COLO829 (cell line): ENCODE data around the gene TAOK1.

Experiments
- DNase-seq: peaks from one replicate; pipeline ENCODE4 v3.0.0; 2012; ENCODE audit warnings: low spot score

Gene TAOK1

DNA sequence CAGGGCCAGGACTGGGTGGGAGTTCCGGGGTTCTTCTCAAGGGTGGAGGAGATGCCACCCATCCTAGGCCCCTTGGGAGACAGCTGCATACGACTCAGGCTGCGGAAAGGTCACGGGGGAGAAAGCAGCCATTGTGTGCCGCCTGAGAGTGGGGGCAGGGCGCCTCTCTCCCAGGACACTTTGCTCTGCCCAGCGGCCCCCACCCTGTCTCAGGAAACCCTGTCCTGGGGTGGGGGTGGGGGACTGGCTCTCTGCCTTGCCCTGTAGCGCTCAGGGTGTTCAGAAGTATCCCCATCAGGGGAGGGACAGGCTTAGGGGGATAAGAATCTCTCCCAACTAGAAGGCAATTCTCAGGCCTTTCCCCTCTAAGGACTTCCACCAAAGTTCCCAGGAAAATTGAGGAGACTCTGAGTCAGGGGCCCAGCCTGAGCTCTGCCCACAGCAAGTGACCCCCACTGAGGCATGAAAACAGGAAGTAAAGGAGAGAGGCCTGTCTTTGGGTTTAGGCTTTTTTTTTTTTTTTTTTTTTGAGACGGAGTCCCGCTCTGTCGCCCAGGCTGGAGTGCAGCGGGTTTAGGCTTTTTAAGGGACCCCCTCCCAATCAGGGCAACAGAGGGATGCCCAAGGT lies 194.4 kb downstream of the TAOK1 start:
- peak; percentile 78 for DNase-seq

DNA sequence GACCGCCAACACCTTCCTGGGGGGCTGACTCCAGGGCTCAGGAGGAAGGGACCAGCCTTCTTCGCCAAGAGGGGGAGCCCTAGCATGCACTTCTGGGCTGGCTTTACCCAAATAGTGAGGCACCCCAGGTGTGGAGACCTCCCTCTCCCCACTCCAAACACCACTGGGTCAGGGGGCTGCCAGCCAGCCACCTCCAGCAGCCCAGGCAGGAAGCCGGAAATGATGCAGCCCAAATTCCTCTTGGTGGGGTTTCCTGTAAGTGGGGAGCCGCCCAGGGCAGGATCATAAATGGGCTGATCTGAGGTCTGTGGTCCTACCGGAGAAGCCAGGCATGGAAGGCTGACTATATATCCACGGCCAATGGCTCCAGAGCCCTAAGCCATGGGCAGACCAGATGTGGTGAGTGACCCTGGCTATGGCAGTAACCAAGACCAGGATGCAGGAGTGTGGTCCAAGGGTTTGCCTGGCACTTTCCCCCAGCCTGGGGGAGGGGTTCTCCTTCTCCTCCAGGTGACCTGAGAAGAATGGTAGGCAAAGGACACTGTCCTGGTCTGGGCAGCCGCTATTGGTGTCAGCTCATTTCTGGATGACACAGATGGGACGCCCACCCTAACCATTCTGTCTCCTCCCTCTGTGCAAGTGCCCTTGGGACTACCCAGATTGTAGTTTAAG lies 195.1 kb downstream of the TAOK1 start:
- no peak for DNase-seq

DNA sequence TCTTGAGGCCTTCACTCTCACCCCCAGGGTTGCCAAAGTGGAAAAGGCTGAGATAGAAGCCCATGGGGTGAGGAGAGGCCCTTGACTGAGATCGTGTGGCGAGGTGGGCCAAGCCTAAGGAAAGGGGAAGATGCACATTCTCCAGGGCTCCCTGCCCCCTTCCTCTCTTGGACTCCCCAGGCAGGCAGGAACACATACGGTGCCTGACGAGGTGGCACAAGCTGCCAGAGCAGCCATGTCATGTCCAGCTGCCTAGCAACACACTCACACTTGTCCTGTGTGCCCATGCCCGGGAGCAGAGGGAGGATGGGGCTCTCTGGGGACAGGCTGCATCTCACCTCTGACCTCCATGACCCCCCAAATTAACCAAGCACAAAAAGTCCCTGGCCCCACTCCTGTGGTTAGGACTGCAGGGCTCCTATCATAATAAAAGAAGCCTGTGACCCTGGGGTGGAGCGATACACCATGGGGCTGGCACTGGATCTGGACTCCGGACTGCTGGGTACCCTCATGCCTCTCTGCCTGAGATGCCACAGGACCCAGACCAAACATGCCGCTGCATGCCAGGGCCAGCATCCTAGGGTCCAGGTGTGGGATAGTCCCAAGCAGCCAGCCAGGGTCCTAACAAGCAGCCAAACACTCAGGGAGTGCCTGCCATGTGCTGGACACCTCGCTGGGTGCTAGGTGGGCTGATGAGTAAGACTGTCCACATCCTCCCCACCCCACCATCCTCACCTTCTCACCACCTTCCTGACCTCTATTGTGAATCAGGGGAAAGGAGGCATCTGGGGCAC lies 196.7 kb downstream of the TAOK1 start:
- DNase-seq = no peak

DNA sequence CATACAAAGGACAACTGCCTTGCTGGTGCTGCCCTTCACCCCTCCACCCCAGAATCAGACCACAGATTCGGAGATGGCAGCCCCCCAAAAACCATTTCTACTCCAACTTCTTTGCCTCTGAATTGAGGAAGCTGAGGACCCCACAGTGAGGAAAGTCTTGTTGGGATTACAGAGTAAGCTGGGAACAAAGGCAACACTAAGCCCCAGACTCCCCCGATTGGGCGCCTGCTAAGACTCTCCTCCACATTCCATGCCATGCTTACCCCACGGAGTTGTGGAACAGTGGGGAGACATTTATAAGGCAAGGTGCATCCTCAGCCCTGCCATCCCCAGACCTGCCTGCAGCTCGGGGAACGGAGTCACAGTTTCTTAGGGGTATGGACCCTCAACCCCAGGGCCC lies 197.4 kb downstream of the TAOK1 start:
- DNase-seq = no peak

DNA sequence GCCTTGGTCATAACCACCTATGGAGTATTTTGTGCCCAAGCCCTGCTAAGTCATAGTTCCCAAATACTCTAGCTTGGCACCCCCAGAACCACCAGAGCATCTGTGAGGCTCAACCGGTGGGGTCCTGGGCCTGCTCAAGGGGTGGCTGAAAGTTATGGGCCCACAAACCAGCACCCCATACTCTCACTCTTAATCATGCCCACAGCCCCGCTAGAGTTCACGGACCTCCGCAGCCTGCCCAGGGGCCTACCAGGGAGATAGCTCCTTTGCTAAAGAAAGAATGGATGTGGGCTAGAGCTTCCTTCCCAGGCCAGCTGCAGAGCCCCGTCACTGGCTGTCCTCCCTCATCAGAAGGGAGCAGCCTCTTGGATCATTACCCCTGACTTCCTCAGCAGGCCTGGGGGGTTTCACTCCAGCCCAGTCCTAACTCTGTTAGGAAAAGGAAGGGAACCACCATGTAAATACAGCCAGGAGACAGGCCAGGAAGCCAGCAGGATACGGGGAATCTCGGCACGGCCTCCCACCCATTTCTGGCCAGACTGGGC lies 197.9 kb downstream of the TAOK1 start:
- DNase-seq = no peak

DNA sequence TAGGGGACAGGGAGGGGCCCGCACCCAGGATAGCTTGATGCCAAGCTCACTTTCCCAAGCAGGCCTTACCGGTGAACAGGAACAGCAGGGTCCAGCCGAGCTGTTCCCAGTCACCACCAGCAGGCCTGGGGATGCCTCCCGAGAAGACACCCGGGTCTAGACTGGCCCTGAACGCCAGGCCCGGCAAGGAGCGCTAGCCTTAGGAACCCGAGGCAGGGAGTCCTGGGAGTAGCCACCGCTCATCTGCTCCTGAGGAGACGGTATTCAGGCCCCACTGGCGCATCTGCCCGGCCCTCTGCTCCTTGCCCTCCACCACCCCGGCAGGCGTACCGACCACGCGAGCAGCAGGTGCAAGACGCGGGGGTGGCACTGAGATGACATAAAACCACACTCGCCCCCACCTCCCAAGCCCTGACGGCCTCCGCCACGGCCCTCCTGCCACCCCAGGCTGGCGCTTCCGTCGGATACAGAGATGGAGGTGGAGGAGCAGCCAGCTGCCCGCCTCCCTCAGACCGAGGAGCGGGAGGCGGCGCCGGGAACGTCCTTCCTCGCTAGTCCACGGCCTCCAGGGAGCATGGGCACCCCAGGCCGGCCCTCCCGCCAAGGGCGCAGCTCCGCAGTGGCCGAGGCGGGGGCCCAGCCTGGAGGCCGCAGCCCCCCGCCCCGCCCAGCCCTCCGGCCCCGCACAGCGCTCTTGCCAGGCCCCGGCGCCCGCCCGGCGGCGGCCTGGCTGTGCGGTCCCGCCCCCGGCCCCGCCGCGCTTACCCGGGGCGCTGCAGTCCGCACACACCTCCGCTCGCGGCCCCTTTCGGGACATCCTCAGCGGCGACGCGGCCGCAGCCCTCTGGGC lies 198.6 kb downstream of the TAOK1 start:
- DNase-seq = no peak

DNA sequence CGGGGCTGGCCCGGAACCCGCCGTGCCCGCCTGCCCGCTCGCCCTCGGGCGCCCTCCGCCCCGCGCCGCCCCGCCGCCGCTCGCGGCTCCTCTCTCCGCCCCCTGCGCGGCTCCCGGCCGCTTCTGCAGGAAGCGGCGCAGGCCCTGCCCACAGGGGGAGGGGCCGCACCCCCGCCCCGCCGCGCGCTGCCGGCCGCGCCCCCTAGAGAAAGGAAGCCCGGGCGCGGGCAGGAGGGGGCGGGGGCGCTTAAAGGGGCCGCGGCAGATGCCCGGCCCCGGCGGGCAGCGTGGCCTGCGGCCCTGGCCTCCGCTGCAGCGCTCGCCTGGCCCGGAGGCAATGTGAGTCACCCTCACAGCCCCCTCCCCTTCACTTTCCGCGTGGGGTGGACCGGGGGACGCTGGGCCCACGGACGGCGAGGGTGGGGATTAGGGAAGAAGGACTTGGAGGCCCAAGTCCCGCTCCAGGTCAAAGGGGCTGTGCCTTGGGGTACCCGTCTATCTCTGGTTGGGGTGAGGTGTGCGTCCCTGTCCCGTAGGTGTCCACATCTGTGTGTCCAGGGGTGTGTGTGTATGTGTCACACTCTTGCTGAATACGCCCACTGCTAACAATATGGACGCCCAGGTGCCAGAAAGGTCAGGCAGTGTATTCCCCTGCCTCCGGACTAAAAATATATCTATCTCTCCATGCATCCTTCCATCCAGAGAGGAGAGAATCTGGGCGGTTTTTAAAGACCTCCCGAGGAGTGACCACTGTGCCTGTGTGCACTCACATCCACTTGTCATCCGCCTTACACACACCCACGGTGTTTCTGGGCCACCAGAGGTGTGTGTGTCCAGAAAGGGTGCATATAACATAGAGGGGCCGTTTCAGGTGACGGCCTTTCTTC lies 199.6 kb downstream of the TAOK1 start, which contains the start of gene GIT1:
Gene GIT1 (minus strand): TSS at position 125 of the 887 bp plus-strand sequence. CDS start 270 bp downstream, outside the sequence.
- peak; percentile 74 for DNase-seq

DNA sequence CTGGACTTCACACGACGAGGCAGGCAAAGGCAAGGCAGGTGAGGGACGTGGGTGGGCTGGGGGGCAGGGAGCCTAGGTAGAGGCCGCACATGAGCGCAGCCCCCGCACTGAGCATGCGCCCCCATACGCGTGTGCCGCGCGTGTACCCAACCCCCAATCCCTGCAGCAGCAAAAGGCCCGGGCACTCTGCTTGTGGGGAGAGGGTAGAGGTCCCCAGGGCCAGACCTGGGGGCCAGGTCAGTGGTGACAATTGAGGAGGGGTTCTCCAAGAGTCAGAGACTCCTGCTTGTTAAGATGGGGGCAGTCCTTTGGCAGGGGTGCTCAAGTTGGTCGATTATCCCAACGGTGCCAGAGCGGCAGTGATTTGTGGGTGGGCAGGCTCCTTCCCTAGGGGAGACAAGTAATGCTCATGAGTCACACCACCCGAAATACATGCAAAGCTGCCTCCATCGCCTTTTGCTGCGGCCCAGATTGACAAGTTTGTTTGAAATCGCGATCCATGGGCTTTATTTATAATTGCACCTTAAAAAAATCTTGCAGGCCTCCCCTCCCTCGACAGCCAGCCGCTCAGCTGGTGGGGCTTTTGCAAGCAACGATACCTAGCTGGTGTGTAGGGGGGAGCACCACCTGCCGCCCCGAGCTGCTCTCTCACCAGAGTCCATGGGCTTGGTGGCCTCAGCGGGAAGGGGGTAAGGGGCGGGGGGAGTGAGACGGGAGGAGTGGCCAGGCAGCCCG lies 200.4 kb downstream of the TAOK1 start:
- no peak for DNase-seq

DNA sequence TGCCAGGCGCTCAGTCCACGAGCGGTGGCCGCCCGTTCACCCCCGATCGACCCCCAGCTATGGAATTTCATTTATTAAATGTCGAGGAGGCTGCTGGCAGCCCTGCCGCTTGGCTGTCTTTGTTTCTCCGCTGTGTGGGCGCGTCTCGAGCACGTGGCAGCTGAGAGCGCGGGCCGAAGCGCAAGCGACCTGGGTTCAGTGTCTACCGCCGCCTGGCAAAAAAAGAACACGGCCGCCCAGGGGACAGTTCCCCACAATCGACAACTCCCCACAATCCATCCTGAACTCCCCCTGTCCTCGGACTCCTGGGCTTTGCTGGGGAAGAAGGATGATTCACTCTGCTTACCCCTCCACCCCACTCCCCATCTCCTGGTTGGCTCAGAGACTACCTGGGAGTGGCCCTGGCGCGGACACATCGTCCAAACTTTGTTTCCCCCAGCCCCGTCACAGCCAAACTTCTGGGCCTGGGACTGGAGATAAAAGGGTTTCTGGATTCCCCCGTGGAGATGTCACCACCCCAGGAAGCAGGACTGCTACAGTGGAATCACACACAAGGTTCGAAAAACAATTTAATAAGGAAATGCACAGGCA lies 201.1 kb downstream of the TAOK1 start:
- DNase-seq = no peak

DNA sequence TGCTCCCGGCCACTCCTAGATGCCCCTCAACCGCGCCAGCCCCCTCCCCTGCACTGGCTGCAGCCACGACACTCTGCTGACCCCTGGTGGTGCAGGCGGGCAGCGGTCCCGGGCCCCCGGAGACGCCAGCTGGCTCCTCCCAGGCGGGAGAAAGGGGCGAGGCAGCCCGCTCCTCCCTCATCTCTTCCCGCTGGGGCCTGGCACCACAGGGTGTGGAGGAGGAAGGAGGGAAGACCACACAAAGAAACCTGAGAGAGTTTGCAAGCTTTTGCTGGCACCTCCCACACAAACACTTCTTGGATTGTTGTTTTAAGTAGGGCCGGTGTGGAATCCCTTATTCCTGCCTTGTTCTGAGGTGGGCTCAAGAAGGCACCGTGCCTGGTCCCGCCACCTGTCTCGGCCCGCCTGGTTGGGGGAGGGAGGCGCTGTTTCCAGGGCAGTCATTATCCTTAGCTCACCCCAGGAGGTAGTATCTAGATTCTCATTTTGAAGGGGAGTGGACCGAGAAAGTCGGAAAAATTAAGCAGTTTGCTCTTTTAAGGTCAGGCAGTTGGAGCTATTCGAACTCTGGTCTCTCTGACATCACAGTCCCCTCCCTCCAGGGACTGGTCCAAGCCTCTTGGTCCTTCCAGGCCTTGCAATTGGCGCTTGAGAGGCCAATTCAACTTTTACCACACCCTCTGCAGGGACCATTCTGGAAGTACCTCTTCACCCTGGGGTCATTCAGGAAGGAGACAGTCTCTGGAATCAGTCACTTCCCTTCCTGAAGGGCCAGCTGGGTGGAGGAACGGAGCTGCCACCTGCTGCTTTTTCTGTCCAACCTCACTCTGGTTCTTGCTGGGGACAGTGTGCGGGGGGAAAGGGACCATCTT lies 201.8 kb downstream of the TAOK1 start:
- DNase-seq = peak; percentile 87

DNA sequence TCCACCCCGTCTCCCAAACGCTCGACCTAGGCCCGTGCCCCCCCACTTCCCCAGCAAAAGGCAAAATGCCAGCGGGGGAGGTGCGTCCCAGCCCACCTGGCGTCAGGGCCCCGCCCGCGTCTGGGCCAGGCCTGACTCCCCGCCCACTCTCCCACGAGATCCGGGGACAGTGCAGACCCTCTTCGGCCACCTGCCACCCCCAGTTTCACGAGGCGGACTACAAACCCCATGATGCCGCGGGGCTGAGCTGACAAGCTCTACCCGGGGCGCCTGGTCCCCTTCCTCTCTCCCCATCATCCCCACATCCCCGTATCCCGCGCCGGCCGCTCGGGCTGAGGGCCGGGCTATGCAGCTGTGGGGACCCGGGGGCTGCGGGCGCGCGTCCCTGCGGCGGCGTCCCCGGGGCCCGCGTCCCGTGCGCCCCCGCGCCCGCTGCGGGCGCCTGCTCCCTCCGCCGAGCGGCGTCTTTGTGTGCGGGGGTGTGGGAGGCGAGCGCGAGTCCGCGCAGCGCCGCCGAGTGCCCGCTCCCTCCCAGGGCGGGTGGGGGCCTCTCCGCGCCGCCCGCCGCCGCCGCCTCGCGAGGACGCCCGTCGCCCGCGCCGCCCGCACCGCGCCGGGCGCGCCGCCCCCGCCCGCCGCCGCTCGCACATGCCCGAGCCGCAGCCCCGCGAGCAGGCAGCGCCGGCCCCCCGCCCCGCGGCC lies 202.8 kb downstream of the TAOK1 start, which contains the start of gene ANKRD13B:
Gene ANKRD13B (plus strand): TSS at position 283 of the 702 bp plus-strand sequence. CDS start 490 bp downstream, outside the sequence.
- no peak for DNase-seq

DNA sequence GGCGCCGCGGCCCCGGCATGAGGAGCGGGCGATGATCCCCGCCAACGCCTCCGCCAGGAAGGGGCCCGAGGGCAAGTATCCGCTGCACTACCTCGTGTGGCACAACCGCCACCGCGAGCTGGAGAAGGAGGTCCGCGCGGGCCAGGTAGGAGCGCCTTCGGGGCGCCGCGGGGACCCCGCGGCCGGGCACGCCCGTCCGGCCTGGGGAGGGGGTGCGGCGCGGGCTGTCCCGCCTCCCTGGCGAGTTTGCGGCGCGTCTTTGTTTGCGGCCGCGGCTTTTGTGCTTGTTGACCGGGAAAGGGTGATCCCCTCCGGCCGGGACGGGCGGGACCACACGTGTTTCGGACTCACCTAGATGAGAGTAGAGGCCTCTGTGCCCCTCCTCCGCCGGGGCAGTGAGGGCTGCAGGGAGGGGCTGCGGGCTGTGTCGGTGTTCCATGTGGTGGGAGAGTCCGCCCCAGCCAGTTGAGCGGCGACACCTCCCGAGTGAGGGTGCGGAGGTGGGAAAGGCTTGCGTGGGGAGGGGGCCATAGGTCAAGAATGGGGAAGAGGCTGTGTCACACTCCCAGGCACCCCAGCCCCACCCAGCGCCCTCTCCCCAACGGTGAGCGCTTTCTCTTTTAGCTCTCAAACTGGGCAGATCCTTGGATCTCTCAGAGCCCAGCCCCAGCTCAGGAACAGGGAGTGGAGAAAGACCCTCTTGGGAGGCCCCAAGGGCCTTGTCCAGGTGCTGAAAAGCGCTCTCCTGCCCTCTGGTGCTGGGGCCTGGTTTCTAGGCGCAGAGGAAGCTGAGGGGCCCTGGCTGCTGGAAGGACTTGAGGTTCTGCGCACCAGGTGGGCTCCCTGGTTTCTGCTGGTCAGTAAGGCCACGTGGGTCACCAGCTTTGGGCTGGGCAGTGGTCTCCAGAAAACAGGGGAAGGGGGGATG lies 203.7 kb downstream of the TAOK1 start:
- DNase-seq = no peak

DNA sequence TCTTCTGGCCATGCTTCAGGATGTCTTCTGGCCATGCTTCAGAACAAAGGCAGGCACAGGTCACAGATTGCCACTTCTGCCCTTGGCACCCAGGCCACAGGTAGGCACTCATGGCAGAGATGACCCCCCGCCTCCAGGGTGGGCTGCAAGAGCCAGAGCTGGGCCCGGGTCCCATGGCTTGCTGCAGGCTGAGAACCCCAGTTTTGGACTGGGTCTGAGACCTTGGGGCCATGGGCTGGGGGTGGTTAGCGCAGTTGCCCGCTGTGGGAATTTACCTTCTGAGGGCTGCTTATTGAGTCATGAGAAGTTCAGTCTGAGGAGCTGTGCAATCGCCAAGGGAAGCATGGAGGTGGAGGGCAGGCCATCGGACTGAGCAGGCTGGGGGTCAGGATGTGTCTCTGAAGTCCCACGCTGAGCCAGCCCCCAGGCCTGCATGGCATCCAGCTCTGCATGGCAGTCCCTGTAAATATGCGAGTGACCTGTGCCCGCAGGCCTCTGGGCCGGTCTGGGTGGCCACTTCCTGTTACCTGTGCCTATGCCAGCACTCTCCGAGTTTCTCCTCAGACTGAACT lies 204.4 kb downstream of the TAOK1 start:
- DNase-seq = no peak

DNA sequence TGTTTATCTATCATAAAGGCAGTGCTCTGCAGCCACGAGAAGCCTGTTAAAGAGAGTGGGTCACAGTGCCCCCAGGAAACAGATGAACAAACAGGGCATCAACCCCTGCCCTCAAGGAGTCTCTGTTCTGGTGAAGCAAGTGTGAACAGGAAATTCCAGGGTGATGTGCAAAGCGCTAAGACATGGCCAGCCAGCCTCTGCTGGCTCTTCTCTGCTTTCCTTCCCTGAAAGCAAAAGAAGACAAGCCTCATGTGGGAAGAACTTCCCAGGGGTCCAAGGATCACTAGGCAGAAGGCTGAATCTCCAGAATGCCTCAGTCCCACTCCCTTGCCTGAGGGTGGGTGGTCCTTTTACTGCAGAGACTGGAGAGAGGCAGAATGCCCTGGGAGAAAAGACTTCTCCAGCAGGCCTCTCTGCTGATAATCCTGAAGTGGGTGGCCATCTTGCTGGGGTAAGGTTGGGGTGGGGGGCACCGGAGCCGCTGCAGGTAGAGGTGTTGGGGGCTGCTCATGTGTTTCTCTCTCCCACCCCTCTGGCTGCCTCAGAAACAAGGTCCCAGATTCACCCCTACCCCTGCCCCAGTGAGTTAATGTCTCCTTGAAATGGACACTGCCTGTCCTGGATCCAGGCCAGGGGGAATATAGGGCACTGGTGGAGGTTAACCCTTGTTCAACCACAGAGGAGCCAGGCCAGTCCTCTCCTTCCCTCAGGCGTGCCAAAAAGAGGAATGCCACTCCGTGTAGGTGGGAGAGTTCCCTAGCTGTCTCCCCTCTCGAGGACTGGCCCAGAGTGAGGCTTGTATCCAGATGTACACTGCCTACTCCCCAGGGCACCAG lies 205.2 kb downstream of the TAOK1 start:
- no peak for DNase-seq
